ENCODE measurements around the gene ONECUT1.

ONECUT1 gene

GRCh38 chr15:52731004-52731403 lies 59.1 kb downstream of the ONECUT1 start:
- Histone ChIP-seq H3K27ac (no peak overlapping the region), H3K27me3 (no peaks in the 10 kb centered on the region), H3K9me3 (no peaks in the 10 kb centered on the region), H3K4me3 (no peak overlapping the region), H3K36me3 (no peaks in the 10 kb centered on the region), H3K4me1 (no peaks in the 10 kb centered on the region)
- intact Hi-C loops (cut with DNase I; ENCODE audit: low total_unique reads), result loop anchor here (5.0 kb wide), 1 partner anchor 39 kb away; no protein-coding TSS in a partner anchor
- no peak for DNase-seq
- no peak for TF ChIP-seq CTCF (IDR thresholded peaks at IDR 0.05)

- no peak for TF ChIP-seq CTCF (IDR thresholded peaks at IDR 0.05)
- Histone ChIP-seq H3K9me3 (no peaks in the 10 kb centered on the region), H3K36me3 (no peaks in the 10 kb centered on the region), H3K27ac (no peak overlapping the region), H3K27me3 (no peaks in the 10 kb centered on the region), H3K4me3 (no peak overlapping the region), H3K4me1 (no peaks in the 10 kb centered on the region)
- intact Hi-C loops (cut with DNase I; ENCODE audit: low total_unique reads), result loop anchor here (5.0 kb wide), 1 partner anchor 38 kb away; no protein-coding TSS in a partner anchor
- DNase-seq, result no peak
Observed at GRCh38 chr15:52730594-52730993, 59.5 kb downstream of the ONECUT1 start.

GRCh38 chr15:52730173-52730572 lies 60.0 kb downstream of the ONECUT1 start:
- Histone ChIP-seq H3K27ac (no peak overlapping the region), H3K4me1 (no peaks in the 10 kb centered on the region), H3K36me3 (no peaks in the 10 kb centered on the region), H3K4me3 (no peak overlapping the region), H3K9me3 (no peaks in the 10 kb centered on the region), H3K27me3 (no peaks in the 10 kb centered on the region)
- peak in 1 of 2 donors; percentile 24 for DNase-seq
- no peak for TF ChIP-seq CTCF (IDR thresholded peaks at IDR 0.05)
- intact Hi-C loops (cut with DNase I; ENCODE audit: low total_unique reads), result loop anchor here (5.0 kb wide), 1 partner anchor 38 kb away; no protein-coding TSS in a partner anchor

GRCh38 chr15:52728899-52729298 lies 61.2 kb downstream of the ONECUT1 start:
- Histone ChIP-seq H3K4me3 (no peak overlapping the region), H3K27ac (no peak overlapping the region), H3K4me1 (no peaks in the 10 kb centered on the region), H3K36me3 (no peaks in the 10 kb centered on the region), H3K9me3 (no peaks in the 10 kb centered on the region), H3K27me3 (no peaks in the 10 kb centered on the region)
- DNase-seq, result no peak
- no peak for TF ChIP-seq CTCF (IDR thresholded peaks at IDR 0.05)
- intact Hi-C loops (cut with DNase I; ENCODE audit: low total_unique reads), result no loop called here

GRCh38 chr15:52727815-52728214 lies 62.3 kb downstream of the ONECUT1 start:
- Histone ChIP-seq H3K27me3 (no peaks in the 10 kb centered on the region), H3K27ac (no peak overlapping the region), H3K4me3 (no peak overlapping the region), H3K9me3 (no peaks in the 10 kb centered on the region), H3K4me1 (no peaks in the 10 kb centered on the region), H3K36me3 (no peaks in the 10 kb centered on the region)
- DNase-seq, result no peak
- intact Hi-C loops (cut with DNase I; ENCODE audit: low total_unique reads), result no loop called here
- no peak for TF ChIP-seq CTCF (IDR thresholded peaks at IDR 0.05)

GRCh38 chr15:52726195-52726594 lies 63.9 kb downstream of the ONECUT1 start:
- Histone ChIP-seq H3K4me1 (no peaks in the 10 kb centered on the region), H3K36me3 (no peaks in the 10 kb centered on the region), H3K9me3 (no peaks in the 10 kb centered on the region), H3K4me3 (no peak overlapping the region), H3K27me3 (no peaks in the 10 kb centered on the region), H3K27ac (no peak overlapping the region)
- no peak for DNase-seq
- intact Hi-C loops (cut with DNase I; ENCODE audit: low total_unique reads), result no loop called here
- TF ChIP-seq CTCF (IDR thresholded peaks at IDR 0.05), result no peak

Measured in tibial artery (tissue), 4 donors.